Left hindlimb (tissue), 1 donor: Measurements from ENCODE around the gene PDE4B.
A peak's percentile ranks its signal among the peaks of the same experiment; 100 is the strongest.

Experiments used
- DNase-seq: peaks from one replicate; pipeline ENCODE4 v3.0.0-alpha.2; 2018

The PDE4B gene

DNA sequence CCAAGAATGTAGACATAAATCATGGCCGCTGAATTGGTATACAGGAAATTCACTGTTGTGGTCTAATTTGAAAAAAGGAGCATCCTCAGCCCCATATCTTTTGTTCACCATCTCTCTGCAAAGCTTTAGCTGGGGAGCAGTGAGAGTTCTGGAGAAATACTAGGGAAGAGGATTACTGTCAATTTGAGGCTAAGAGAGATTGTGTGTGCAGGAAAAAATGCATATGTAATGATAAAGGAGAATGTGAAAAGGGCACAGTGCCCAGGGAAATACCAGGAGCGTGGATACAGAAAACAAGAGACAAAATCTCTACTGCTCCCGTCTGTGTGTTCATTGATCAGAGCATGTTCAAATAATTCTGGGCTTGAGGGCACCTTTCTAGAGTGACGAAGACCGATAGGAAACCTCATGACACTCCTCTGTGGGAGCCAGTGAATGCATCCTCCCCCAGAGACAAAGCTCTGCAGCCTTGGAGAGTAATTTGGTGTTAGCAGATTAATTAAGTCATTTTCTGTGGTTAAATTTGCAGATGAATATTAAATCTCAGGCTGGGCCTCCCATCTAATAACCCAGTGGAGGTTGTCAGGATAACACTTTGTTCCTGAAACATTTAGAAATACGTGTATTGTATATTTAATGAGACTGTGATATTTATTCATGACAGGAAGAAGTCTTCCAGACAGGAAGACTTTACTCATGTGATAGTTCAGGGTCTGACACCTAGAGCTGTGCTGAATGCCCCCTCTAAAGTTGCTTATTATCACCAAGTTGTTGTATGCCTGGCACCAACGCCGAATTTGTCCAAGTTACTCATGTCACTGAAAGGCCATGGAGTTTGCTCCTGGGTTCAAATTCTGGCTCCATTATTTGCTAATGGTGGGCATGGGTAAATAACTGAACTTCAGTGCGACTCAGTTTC is 453.9 kb downstream of the PDE4B start:
- DNase-seq, result no peak

DNA sequence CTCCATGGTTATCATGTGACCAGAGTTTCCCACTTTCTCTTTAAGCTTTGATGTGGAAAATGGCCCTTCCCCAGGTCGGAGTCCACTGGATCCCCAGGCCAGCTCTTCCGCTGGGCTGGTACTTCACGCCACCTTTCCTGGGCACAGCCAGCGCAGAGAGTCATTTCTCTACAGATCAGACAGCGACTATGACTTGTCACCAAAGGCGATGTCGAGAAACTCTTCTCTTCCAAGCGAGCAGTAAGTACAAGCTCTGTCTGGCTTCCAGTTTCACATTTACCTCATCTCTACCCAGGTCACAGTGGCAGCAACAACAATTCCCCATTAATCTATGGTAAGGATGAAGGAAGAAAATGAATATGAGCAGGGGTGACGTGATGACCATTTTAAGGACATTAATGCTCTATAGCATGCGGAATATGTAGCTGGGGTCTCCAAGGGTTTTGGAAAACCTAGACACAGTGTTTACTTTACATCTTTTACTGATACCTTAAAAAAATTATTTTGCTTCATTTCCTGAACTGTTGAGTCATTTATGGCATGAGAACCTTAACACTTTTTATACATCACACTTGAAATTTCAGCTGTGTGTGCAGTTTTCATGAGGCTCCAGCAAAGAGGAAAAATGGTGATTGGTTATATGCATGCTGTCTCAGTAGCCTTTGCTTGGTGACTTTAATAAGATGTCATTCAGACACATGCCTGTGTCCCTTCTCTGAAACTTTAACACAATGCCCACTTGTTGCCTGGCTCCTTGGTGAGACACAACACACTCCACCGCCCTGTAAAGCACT is 454.9 kb downstream of the PDE4B start:
- no peak for DNase-seq

DNA sequence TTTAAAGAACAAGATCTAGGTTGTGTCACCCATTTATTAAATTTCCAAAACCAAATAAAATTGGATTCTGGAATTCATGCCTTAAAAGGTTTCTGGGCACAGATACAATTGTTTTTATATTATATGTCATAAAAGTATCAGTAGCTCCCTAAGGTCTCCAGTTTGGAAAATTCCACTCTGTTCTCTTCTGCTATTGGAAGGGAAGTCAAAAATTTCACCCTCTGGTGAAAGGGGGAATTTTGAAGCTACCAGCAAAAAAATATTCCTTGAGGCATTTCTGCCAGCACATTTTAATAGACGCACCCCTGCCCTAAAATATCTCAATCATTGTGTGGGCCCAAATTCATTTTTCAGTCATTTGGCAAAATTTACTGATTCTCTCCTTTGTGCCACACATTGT is 455.6 kb downstream of the PDE4B start:
- no peak for DNase-seq

DNA sequence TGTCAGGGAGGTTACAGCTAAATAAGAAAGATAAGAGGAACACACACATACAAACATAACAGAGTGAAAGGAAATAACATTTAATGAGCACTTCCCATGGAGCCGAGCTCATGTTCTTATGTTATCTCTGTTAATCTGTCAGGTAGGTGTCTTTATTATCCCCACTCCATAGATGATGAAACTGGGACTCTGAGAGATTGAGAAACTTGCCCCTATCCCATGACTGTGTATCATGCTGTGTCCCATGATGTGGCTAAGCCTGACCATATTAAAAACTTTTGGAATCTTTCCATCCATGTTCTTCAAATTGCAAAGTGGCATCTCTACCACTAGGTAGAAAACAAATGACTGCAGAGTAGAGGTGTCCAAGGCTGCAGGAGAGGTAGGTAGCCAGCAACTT is 456.1 kb downstream of the PDE4B start:
- no peak for DNase-seq

DNA sequence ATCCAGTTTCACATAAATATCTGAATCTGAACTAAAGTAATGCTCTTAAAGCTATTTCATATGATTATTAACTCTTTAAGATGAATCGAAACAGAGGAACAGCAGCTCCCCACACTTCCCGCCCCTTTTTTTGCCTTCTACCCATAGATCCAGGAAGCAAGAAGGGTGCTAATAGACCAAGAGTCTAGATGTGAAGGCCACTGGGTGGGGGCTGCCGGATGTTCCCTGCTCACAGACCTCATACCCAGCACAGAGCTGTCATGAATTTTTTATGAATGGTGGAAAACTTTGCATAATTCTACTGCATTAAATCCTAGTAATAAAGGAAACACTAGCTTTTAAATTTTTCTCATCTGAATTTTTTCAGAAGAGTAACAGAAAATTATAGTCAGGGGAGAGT is 457.4 kb downstream of the PDE4B start:
- DNase-seq, result no peak

DNA sequence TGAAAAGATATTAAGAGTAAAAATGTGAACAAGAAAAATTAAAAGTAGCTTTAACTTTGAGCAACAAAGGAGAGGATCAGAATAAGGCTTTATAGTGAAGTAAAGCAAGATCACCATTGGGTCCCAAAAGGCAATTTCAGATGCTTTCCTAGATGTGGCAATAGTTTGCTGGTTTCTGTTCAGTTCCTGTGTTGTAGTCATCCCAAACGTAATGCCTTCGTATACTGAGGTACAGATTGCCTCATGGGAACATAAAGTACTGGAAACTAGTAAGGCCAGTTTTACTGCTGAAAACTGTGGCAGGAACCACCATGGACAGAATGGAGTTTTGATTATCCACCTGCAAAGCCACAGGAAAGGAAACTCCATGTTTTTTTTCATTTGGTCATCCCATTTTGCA is 457.8 kb downstream of the PDE4B start:
- no peak for DNase-seq

DNA sequence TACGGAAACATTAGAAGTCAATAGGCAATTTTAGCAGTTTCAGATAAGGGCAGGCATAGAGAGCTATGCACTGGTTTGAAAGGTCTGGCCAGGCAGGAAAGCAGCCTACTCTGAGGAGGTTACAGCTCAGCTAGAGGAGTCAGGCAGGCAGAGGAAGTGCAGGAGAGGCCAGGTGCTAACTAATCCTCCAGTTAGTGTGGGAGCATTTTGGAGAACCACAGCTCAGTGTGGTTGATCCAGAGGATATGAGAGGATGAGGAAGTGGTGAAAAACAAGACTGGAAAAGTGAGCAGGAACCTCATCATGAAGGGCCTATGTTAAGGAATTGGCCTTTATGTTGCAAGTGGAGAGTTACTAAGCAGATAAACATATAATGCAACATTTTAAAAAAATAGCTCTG is 458.9 kb downstream of the PDE4B start:
- no peak for DNase-seq

DNA sequence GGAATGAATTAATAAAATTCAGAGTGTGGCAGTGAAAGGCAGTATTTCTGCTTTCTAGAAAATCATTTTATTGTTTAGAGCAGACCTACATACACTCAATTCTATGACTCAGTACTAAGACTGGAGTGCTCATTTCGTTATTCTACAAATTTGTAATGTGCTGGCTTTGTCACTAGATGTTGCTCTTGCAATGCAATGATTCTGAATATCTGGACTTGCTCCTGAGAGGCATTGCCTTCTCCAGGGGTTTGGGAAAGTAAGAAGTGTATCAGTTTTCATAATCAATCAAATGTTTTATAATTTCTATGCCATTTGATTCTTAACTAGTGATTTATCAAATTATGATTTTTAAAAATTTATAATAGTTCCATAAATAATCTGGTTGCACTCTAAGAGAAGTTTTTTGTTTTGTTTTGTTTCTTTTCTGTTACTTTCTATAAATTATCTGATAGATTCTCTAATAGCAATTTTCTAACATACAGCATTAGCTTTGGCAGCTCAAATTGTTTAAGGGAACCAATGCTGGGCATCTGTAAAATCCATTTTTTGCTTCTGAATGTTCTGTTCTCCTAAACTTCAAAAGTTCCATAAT is 460.7 kb downstream of the PDE4B start:
- no peak for DNase-seq

DNA sequence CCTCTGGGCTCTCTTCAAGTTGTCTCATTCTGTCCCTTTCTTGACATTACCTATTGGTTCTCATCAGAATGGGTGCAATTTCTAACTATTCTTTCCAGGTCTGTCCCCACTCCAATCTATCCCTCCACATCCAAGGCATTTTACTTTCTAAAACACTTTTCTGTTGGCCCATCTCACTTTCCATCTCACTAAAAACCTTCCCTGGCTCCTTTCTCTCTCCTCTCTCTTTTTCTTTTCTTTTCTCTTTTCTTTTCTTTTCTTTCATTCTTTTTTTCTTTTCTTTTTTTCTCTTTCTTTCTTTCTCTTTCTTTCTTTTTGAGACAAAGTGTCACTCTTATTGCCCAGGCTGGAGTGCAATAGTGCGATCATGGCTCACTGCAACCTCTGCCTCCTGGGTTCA is 462.1 kb downstream of the PDE4B start:
- no peak for DNase-seq

DNA sequence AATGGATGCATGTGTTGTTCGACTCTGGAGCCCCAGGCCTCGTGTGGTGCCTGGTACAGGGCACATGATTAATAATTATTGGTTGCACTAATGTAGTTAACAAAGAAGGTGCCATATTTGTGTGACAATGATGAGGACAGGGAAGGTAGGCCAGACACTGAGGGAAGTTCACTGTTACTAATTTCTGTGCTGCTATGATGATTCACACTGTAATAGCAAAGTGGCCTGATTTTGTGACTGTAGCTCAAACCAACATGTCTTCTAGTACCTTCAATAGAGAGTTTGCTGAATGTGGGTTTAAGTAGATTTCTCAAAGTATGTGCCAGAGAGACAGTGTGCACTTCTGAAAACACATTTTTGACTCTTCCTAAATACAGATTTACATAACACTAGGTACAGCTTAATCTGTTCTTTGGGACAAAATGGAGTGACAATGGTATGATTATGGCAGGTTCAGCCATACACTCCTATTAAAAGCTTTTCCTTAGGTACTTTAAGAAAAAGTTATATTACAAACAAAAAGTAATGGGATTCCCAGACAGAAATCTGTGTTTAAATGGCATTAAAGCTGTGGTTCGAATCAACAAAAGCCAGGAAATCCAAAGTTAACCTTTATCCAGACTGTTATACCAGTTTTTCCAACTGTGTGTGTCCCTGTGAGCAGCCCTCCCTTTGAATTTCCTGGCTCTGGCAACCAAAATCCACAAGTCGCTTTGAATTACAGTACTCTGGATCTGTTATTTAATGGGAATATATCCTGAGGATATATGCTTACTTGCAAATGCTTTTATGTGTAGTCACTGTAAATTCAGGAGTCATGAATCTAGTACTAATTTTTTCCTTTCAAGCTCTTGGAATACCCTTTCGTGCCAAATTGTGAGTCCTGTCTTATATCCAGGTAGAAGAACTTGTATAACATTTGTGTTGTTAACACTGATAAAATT is 464.2 kb downstream of the PDE4B start:
- DNase-seq, result peak; percentile 44

DNA sequence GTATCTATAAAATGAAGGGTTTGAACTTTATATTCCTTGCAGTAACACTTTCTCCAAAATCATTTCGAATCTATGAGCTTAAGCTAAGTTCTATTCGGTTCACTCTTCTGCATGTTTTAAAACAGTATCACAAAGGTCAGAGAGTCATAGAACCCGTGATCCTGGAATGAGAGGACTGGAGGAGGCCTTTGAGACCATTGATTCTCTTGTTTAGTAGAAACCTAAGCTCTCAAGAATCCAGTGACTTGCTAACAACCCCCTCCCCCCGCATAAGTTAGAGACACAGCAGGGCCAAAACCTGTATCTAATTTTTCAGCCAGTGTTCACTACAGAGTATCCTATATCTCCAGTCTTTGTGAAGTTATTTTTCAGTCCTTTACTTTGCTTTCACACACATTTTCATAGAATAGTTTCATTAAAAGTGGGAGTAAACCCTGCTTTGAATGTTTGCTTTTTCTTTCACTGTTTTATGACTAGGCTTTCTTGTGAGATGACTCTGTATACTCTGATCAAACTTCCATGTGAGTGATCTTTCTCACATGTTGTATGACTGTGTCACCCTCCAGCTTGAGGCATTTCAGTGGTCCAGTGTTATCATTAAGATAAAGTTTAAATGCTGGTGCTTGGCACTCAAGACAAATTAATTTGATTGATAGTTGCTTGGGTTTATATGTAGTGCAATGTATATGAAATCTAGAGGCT is 465.9 kb downstream of the PDE4B start:
- DNase-seq, result no peak

DNA sequence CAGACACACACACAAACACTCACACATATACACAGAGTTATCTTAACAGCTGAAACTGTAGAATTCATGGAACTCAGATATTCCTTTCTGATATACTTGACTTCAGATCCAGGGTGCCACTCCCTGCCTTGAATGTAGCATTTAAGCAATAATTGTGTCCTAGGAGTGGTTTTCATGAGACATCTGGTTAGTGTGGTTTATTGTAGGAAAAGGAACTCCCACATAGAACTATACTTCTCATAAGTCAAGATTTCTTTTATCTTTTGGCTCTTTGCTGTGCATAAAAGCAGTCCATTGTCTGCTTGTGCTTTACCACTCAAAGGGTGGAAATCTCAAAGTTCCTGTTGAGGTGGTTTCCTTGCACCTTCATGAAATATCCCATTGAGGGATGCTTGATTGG is 468.7 kb downstream of the PDE4B start:
- DNase-seq, result no peak

DNA sequence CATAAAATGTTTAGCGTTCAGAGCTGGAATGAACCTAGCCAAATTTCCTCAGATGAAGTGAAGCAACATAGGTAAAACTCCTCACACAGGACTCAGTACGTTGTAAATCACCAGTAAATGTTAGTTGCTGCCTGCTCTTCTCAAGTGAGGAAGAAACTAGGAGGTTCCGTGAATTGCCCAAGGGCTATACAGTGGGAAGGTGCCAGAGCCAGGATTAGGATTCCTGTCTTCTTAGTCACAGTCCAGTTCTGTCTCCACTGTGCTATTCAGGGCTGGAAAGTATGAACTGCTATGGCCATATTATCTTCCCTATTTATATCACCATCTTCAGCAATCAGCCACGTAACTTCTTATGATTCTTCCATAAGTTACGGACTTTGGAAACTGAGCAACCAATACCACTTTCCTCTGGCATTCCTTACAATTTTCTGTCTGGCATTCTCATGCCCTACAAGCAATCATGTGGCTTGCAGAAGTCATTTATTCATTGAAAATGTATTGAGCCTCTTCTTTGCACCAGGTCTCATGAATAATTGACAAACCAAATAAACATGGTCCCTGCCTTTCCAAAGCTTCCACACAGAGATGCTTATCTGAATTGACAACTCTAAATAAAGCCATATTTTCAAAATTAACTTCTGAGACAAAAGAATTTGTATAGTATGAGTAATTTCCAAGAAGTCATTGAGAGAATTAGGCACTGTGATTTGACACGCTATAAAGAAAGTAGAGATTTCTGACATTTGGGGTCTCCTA is 469.7 kb downstream of the PDE4B start:
- no peak for DNase-seq

DNA sequence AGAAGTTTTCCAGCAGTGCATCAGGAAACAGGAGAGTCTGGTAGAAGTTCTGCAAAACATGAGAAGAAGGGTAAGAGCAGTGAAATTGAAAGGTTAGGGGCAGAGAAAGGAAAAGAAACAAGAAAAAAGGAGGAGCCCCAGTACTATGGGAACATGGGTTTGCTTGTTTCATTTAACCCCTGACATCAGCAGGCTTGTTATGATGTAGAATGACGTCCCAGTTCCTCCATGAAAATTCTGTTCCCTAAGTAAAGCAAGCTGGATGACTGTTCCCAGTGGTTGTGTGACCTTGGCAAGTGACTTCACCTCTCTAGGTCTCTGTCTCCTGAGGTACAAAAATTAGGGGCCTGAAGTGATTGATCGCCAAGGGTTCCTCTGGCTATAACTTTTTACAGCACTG is 472.6 kb downstream of the PDE4B start:
- DNase-seq, result no peak

DNA sequence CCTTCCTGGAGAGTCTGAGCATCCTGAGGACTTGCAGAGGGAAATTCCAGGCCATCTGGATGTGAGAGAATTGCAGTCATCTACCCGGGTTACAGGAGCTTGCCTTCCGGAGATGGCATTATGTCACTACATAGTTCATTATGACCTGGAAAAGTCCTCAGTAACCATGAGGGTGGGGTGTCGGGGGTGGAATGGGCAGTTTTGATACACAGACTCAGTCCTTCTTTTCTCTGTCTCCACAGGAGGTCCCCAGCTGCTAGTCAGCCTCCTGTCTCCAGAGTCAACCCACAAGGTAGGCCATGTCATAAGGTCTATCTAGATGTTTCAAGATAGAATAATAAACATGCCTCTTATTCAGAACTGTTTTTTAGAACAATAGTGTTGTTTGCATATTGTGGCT is 473.1 kb downstream of the PDE4B start:
- DNase-seq, result no peak

DNA sequence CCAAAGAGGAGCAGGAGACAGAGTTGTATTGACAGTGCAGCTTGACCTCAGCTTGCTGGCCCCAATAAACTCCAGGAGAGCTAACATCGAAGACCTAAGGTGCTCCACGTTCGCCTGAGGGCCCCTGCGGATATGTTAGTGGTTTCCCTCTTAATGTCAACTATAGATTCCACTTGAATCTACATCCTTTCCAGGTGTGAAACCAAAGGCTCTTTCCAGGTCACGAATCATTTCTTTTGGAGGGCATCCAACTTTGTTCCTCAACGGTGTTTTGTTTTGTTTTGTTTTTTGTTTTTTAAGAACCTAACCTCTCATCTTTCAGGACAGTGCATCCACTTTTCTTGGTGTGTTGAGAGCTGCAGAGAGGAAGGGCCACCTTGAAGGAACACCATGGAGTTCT is 473.7 kb downstream of the PDE4B start:
- no peak for DNase-seq

DNA sequence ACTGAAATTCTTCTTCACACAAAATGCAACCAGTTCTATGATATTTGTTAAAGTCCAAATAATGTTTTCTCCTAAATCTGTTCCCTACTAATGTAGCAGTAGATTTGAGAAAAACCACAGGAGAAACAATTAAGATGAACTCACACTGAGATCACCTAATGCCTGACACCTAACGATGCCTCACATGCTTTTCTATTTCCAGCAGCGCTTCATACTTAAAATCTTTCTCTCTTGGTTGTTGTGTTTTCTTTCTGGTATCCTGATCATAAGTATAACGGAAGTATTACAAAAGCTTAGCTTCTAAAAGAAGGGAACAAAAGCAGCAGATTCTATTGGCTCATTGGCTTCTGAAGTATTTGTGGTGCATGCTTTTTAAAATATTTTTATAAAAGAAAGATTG is 474.1 kb downstream of the PDE4B start:
- no peak for DNase-seq

DNA sequence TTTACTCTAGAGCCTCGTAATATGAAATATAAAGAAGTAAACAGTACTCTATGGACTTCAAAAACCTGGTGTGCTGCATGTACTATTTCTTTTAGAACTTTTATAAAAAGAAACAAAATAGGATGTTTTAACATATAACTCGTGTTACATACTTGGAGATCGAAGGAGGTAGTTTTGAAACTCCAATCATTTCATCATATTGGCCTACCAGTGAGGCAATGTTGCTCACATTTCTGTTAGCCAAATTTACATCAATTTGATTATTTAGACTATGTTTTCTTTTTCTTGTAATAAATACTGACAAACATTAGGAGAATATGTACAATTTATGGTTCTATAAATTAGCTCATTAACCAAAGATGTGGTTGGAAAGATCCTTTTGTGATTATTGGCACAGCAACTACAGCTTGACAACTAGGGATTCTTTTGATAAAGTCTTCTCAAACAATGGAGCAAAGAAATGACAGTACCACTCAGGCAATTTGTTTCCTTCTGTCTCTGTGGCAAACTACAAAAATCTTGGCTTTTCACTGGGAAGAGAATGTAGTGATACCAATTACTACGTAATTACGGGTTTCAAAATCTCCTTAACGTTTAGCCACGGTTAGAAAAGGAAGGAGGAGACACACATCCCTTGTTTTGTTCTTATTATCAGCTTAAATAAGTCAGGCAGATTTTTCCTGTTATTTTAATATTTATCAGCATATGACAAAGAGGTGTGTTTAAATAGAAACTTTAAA is 474.7 kb downstream of the PDE4B start:
- no peak for DNase-seq

DNA sequence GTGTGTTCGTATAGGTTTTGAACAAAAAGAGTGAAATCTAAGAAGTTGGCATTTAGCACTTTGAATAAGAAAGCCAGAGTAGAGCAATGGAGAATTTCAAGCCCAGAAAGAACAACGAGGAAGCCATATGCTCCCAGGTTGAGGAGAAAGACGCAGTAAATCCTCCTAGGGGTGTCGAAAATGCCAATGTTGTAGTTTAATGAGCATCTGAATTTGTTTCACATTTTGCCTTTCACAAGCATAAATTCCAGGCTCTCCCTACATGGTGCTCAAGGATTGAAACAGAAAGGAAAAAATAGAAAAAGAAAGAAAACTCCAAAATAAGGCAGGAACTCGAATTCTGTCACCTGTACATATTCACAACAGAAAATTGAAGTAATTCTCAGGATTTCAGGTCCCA is 476.5 kb downstream of the PDE4B start:
- no peak for DNase-seq

DNA sequence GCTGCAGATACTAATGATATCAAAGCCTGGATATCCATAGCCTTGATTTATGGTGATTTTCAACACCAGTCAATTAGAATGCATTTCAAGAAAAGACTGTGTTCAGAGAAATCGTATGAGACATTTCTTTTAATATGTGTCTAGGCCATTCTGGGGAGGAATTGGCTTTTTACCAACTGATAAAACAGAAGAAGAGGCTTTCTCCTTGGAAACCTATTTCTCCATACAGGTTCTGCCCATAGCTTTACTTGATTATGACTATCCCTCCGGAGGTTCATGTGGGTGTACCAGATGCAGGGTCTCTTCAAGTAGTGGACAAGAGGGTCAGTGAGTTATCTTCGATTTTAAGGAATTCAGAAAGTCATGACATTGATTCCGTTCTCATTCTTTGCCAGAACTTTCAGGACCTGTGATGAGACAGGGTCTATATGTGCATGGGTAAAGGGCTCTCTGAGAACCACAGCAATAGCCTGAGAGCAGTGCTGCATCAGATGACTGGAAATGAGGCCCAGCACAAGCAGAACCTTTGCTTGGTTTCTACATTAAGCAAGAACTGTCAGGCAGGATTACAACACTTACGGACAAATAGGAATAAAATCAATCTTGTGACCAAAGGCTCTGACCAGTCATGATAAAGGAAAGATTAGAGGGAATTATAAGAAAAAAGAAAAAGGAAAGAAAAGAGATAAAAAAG is 477.6 kb downstream of the PDE4B start:
- no peak for DNase-seq
